Subcutaneous preadipocyte (primary cell): Measurements from ENCODE around the gene TMEM50A. TPM values are rescaled to one million over a fixed set of nuclear protein-coding genes. Genes with fewer than 3 reads are reported as not detected.

Experiments
- total RNA-seq: library from RNA; depleted of rRNA; stranded (reverse); fragments of >200 nt; gene quantifications from 2 replicates; pipeline ENCODE4 v1.2.3, GENCODE V29; 2012

Gene TMEM50A
- 76.4 and 78.8 TPM in 2 replicates for total RNA-seq

DNA sequence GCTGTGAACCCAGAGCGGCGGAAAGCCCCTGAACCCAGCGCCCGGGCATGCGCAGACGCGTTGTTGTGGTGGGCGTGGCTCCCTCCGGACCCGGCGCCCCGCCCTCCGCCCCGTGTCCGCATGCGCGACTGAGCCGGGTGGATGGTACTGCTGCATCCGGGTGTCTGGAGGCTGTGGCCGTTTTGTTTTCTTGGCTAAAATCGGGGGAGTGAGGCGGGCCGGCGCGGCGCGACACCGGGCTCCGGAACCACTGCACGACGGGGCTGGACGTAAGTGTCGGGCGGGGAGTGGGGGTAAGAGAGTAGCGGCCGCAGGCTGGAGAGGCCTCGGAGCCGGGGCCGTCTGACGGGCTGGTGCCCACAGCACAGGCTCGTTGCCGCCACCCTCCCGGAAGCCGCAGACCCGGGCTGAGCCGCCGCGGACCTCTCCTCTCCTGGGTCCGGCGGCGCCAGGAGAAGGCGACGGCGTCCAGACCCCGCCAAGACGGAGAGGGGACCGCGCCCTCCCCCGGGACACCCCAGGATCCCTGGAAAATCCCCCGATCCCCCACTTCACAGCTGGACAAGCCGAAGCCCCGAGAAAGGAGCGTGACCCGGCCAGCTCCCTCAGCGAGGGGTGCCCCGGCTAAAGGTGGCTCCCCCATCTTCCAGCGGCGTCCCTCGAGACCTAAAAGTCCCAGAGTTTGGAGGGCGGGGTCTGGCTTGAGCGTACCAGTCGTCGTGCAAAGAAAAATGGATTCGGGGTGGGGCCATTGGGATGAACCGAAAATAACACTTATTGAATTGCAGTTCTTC is at the start of gene TMEM50A:
TSS of gene TMEM50A (plus strand) at position 147 of the 794 bp plus-strand sequence. CDS start 2,153 bp downstream, outside the sequence.

Other genes starting within 250 kb of the TMEM50A start
- 24.2 and 29.0 TPM in 2 replicates for gene SYF2, start 105.8 kb upstream of the TMEM50A start, total RNA-seq
- gene RSRP1, start 90.9 kb upstream of the TMEM50A start, total RNA-seq = 83.5 and 101 TPM in 2 replicates
- gene RHD, start 65.8 kb upstream of the TMEM50A start, total RNA-seq = under 0.01 TPM in 1 of 2 replicates, not detected in the other
- 0.20 and 0.73 TPM in 2 replicates for gene RHCE, start 82.5 kb downstream of the TMEM50A start, total RNA-seq
- 14.7 and 18.0 TPM in 2 replicates for gene MACO1, start 92.6 kb downstream of the TMEM50A start, total RNA-seq
- 12.1 and 16.0 TPM in 2 replicates for gene LDLRAP1, start 205.3 kb downstream of the TMEM50A start, total RNA-seq